Uterus (tissue), 2 donors: ENCODE results near the gene SLC22A23.

Source experiments
- POLR2A ChIP-seq, 2 donors: fragments of 450-650 bp; IDR thresholded peaks; one replicate each; pipeline ENCODE4 v1.6.1; 2016; ENCODE audit warnings: antibody characterized with exemption in 2 of 2, mild to moderate bottlenecking in 1 of 2, moderate library complexity in 1 of 2
- TF ChIP-seq, protein P1 (sequence below), 4 experiments: fragments of 200-600 bp in 2 of 4; fragments of 450-650 bp in 2 of 4; sonication (generic) in 2 of 4; IDR thresholded peaks; one replicate each; pipeline ENCODE4 v1.5.1; 2016 to 2019; ENCODE audit warnings: antibody characterized with exemption in 4 of 4, mild to moderate bottlenecking in 2 of 4, moderate library complexity in 1 of 4

DNA sequence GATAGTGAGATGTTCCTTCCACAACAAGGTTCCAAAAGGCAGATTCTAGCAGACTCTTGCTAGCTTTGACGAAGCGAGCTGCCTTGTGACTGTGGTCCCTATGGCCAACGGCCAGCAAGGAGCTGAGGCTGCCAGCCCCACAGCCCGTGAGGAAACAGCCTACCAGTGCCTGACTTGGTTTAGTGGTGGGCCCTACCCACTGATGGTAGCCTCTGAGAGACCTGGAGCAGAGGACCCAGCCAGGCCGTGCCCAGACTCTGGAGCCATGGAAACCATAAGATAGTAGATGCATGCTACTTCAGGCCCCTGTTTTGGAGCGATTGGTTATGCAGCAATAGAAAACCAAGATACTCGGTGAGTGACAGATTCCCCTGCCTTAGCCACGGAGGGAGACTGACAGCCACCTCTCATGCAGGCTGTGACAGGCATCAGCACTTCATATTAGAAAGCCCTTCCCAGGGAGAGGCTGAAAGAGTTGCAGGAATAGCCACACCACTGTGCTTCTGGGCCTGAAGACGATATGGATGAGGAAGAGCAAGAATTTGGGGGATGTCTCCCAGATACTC is 178.9 kb downstream of the SLC22A23 start:
- TF ChIP-seq, protein P1, sequence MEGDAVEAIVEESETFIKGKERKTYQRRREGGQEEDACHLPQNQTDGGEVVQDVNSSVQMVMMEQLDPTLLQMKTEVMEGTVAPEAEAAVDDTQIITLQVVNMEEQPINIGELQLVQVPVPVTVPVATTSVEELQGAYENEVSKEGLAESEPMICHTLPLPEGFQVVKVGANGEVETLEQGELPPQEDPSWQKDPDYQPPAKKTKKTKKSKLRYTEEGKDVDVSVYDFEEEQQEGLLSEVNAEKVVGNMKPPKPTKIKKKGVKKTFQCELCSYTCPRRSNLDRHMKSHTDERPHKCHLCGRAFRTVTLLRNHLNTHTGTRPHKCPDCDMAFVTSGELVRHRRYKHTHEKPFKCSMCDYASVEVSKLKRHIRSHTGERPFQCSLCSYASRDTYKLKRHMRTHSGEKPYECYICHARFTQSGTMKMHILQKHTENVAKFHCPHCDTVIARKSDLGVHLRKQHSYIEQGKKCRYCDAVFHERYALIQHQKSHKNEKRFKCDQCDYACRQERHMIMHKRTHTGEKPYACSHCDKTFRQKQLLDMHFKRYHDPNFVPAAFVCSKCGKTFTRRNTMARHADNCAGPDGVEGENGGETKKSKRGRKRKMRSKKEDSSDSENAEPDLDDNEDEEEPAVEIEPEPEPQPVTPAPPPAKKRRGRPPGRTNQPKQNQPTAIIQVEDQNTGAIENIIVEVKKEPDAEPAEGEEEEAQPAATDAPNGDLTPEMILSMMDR (IDR thresholded peaks at IDR 0.05) = no peak
- TF ChIP-seq POLR2A (IDR thresholded peaks at IDR 0.05) = no peak
